Measurements from ENCODE around the gene SLC27A6.

DNA sequence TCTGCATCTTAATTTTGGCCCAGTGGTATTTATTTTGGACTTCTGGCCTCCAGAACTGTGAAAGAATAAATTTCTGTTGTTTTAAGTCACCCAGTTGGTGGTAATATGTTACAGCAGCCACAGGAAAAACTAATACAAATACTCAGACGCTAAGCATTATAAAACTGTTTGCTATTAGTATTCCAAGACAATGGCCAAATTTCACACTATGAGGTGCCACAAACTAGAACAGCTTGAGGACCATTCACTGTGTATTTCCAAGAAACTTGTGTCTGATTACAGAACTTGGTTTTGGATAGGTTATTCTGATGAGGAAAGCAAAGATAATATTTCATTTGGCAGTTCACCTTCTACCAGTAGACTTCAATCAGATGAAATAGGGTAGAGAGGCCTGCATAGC lies 113.0 kb downstream of the SLC27A6 start:
- TF ChIP-seq, protein P1, sequence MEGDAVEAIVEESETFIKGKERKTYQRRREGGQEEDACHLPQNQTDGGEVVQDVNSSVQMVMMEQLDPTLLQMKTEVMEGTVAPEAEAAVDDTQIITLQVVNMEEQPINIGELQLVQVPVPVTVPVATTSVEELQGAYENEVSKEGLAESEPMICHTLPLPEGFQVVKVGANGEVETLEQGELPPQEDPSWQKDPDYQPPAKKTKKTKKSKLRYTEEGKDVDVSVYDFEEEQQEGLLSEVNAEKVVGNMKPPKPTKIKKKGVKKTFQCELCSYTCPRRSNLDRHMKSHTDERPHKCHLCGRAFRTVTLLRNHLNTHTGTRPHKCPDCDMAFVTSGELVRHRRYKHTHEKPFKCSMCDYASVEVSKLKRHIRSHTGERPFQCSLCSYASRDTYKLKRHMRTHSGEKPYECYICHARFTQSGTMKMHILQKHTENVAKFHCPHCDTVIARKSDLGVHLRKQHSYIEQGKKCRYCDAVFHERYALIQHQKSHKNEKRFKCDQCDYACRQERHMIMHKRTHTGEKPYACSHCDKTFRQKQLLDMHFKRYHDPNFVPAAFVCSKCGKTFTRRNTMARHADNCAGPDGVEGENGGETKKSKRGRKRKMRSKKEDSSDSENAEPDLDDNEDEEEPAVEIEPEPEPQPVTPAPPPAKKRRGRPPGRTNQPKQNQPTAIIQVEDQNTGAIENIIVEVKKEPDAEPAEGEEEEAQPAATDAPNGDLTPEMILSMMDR (conservative IDR thresholded peaks at IDR 0.05; ENCODE audit: low read depth in 2 of 2), result no peak
- TF ChIP-seq ETS1 (IDR thresholded peaks at IDR 0.05), result no peak
- TF ChIP-seq JUNB (IDR thresholded peaks at IDR 0.05; ENCODE audit: unreplicated experiment), result no peak
- no peak for TF ChIP-seq CREB1 (CRISPR knock-in tag; IDR thresholded peaks at IDR 0.05; ENCODE audit: low read depth)
- TF ChIP-seq EZH2 (IDR thresholded peaks at IDR 0.05; ENCODE audit: low read depth, unreplicated experiment), result no peak

Measured in GM23338 (cell line).